ENCODE results near the gene ORC1. TPM values are rescaled to one million over a fixed set of nuclear protein-coding genes. Genes with fewer than 3 reads are reported as not detected.

Gene ORC1
- total RNA-seq (1 to 10 TPM; 2.3 to 4.7 TPM), polyA plus RNA-seq (ENCODE audit: insufficient read length in 6 of 6) (1 to 10 TPM; 5.3 to 9.7 (median 7.5) TPM)
- long read RNA-seq, donor 1, partial matches to known transcripts: 55 of 92 reads
- long read RNA-seq, donor 1, other reads (novel, unspliced or antisense): 35 of 92 reads
- long read RNA-seq, donor 2, partial matches to known transcripts: 5 of 5 reads
- long read RNA-seq, donor 2, other reads (novel, unspliced or antisense): 0 of 5 reads
- long read RNA-seq, donor 3, partial matches to known transcripts: 0 of 1 reads
- long read RNA-seq, donor 3, other reads (novel, unspliced or antisense): 0 of 1 reads
- long read RNA-seq, donor 4: 0 reads
- long read RNA-seq, donor 5: 0 reads
- long read RNA-seq, donor 6: 0 reads
- long read RNA-seq, donor 7: 0 reads
- long read RNA-seq, donor 8: 0 reads
- long read RNA-seq, donor 9: 0 reads
- long read RNA-seq, donor 10: 0 reads
- long read RNA-seq, donor 11: 0 reads
- long read RNA-seq, donor 12: 0 reads

DNA sequence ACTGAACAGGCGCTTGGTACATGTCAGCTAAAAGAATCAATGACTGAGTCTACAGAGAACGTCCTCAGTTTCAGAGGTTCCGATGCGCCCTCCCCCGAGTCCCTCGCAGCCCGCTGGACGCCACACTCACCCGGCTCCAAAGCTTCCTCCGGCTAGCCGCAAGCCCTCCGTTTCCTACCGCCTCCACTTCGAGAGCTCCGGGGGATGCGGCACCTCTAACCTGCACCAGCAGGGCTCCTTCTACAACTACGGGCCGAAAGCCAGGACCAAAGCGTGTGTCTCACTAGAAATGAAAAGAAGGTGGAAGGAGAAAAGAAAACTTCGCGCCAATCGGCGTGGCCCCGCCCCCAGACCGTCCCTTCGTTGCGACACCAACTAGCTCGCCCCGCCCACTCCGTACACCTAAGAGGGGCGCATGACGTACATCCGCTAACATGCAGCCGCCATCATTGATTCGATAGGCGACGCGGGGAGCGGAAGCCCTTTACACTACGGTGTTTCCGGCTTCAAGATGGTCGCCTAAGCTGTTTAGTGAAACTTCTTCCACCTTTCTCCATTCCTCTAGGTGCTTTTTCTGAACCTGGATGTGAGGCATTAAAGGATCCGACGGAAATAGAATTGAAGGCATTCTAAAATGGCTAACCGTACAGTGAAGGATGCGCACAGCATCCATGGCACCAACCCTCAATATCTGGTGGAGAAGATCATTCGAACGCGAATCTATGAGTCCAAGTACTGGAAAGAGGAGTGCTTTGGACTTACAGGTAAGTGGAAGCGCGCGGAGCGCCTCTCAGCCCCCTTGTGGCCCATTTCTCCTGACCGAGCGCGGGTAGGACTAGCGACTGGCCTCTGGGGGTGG, at the start of gene ORC1, which contains the start of gene PRPF38A:
ORC1 (minus strand) TSS at position 308 of the 859 bp plus-strand sequence. CDS start 2,200 bp downstream, outside the sequence.
PRPF38A (plus strand) TSS at position 487 of the 859 bp plus-strand sequence; CDS start at position 635, 148 bp downstream.
- Histone ChIP-seq H3K4me1 (peaks cover 14 to 33% of the 10 kb centered on the region in 2 donors), H3K27me3 (no peaks in the 10 kb centered on the region), H3K9me3 (no peaks in the 10 kb centered on the region), H3K4me3 (peak within 1 kb of the TSS; percentile 93 to 95), H3K27ac (peak within 1 kb of the TSS; percentile 89 to 93), H3K36me3 (peaks cover 1 to 31% of the 10 kb centered on the region in 2 donors)
- TF ChIP-seq, protein P1, sequence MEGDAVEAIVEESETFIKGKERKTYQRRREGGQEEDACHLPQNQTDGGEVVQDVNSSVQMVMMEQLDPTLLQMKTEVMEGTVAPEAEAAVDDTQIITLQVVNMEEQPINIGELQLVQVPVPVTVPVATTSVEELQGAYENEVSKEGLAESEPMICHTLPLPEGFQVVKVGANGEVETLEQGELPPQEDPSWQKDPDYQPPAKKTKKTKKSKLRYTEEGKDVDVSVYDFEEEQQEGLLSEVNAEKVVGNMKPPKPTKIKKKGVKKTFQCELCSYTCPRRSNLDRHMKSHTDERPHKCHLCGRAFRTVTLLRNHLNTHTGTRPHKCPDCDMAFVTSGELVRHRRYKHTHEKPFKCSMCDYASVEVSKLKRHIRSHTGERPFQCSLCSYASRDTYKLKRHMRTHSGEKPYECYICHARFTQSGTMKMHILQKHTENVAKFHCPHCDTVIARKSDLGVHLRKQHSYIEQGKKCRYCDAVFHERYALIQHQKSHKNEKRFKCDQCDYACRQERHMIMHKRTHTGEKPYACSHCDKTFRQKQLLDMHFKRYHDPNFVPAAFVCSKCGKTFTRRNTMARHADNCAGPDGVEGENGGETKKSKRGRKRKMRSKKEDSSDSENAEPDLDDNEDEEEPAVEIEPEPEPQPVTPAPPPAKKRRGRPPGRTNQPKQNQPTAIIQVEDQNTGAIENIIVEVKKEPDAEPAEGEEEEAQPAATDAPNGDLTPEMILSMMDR (IDR thresholded peaks at IDR 0.05): peak; percentile 14 to 34
- DNase-seq (peak; percentile 96 to 98 (median 97)), ATAC-seq (peak; percentile 99)
- intact Hi-C loops (cut with DNase I): no loop called here

DNA sequence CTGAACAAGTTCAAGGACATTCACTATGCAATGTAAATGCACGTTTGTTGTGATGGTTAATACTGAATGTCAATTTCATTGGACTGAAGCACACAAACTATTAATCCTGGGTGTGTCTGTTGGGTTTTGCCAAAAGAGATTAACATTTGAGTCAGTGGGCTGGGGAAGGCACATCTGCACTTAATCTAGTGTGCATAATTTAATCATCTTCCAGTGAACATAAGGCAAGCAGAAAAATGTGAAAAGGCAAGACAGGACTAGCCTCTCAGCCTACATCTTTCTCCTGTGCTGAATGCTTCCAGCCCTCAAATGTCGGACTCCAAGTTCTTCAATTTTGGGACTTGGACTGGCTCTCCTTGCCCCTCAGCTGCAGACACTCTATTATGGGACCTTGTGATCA, 40.2 kb upstream of the ORC1 start:
- no peak for ATAC-seq
- TF ChIP-seq, protein P1 (IDR thresholded peaks at IDR 0.05): no peak
- H3K36me3 ChIP-seq: peaks cover 0 to 52% of the 10 kb centered on the region in 2 donors

DNA sequence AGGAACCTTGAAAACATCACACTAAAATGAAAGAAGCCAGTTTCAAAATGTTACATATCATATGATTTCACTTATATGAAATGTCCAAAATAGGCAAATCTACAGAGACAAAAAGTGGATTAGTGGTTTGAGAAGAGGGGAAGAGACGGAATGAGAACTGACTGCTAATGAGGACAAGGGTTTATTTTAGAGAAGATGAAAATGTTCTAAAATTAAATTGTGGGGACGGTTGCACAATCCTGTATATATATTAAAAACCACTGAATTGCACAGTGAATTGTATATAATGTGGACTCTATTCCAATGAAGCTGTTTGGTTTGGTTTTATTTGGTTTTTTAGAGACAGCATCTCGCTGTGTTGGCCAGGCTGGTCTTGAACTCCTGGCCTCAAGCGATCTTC, 35.8 kb upstream of the ORC1 start:
- Histone ChIP-seq H3K9me3 (no peaks in the 10 kb centered on the region), H3K4me1 (no peaks in the 10 kb centered on the region), H3K27ac (no peak overlapping the region), H3K36me3 (peaks cover 0 to 63% of the 10 kb centered on the region in 2 donors), H3K27me3 (no peaks in the 10 kb centered on the region), H3K4me3 (no peak overlapping the region)
- intact Hi-C loops (cut with DNase I): no loop called here
- DNase-seq (no peak), ATAC-seq (no peak)
- TF ChIP-seq, protein P1 (IDR thresholded peaks at IDR 0.05): no peak

More for the DNA sequence above, 40.2 kb upstream of the ORC1 start:
- DNase-seq: no peak
- no peaks in the 10 kb centered on the region for H3K9me3 ChIP-seq
- H3K27ac ChIP-seq: no peak overlapping the region
- intact Hi-C loops (cut with DNase I): no loop called here
- no peak overlapping the region for H3K4me3 ChIP-seq
- no peaks in the 10 kb centered on the region for H3K27me3 ChIP-seq
- no peaks in the 10 kb centered on the region for H3K4me1 ChIP-seq

GRCh38 chr1:52436817-52437216, 32.6 kb upstream of the ORC1 start:
- Histone ChIP-seq H3K9me3 (no peaks in the 10 kb centered on the region), H3K36me3 (peaks cover 0 to 74% of the 10 kb centered on the region in 2 donors), H3K4me1 (no peaks in the 10 kb centered on the region), H3K4me3 (no peak overlapping the region), H3K27ac (no peak overlapping the region), H3K27me3 (no peaks in the 10 kb centered on the region)
- DNase-seq: no peak
- no peak for ATAC-seq
- TF ChIP-seq, protein P1 (IDR thresholded peaks at IDR 0.05): no peak
- intact Hi-C loops (cut with DNase I): no loop called here
